Right hindlimb (tissue), 1 donor: ENCODE results near the gene S100PBP.

Experiments used
- DNase-seq: peaks from one replicate; pipeline ENCODE4 v3.0.0-alpha.2; 2018

Gene S100PBP

DNA sequence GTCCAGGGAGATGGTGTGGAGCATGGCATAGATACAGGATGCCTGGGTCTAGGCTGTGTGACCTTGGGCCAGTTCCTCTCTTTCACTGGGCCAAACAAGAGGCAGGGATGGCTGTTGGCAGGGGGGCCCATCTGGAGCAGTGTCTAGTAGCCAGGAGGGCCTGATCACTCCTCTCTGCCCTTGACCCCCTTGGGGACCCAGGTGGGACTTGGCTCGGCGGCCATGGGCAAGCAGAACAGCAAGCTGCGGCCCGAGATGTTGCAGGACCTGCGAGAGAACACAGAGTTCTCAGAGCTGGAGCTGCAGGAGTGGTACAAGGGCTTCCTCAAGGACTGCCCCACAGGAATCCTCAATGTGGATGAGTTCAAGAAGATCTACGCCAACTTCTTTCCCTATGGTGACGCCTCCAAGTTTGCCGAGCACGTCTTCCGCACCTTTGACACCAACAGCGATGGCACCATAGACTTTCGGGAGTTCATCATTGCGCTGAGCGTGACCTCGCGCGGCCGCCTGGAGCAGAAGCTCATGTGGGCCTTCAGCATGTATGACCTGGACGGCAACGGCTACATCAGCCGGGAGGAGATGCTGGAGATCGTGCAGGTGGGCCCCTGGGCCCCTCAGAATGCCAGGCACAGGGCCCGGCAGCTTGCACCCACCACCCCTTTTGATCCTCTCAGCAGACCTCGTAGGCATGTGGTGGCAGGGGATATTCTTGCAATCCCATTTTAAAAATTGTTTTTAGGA lies 71.4 kb downstream of the S100PBP start:
- DNase-seq: no peak

DNA sequence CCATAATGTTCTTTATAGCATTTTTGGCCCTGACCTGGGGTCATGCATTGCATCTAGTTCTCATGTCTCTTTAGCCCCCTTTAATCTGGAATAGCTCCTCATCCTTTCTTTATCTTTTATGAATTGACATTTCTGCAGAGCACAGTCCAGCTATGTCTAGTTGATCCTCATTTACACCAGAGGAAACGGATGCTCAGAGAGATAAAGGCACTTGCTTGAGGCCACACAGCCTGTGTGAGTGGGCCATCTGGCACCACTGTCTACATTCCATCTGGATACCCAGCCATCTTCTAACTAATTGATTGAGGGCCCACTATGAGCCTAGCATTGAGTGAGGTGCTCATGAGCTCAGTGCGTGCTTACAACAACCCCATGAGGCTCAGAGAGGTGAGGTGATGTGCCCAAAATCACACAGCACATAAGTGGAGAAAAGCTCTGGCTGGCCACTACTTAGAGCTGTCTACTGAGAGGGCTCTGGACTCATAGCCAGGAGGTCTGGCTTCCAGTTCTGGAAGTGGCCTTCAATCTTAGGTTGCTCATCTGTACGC lies 72.4 kb downstream of the S100PBP start:
- DNase-seq: no peak

DNA sequence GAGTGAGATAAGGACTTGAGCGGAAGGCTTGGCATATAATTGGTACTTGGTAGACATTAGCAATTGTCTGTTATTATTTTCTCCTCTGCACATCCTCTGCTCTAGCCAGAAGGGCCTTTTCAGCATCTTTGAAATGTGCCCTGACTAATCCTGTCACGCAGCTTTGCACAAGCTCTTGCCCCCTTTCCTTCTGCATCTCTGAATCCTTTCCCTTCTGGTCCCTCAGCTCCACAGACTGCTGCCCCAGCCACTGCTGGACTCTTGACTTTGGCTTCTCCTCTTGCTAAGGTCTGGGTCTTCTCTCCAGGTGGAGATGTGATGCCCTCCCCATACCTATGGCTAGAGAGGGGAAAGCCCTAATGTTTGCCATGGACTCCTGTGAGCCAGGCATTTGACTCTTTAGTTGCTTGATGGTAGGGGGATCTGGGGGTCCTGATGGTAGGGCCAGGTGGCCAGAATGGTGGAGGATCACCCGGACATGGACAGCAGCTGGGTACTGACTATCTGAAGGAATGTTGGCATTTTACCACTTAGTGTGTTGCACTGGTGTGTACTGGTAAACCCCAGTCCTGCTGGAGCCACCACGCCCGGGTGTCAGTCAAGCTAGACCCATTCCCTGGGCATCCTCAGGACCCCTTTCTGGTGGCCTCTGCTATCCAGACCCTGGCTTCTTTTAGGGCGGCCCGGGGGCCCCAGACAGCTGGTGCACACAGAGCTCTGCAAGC lies 73.2 kb downstream of the S100PBP start:
- no peak for DNase-seq

DNA sequence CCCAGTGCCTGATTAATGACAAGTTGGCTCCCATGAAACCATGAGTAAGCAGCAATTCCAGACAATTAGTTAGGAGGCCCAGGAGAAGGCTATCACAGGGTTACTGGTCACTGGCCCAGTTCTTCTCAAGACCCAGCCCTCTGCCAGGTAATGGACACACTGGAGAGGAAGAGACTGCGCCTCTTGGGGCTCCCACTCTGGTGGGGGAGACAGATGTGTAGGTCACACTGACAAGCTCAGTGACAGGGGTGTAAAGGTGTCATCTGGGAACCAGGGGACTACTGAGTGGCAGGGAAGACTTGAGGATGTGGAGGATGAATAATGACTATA lies 73.8 kb downstream of the S100PBP start:
- DNase-seq: no peak

- DNase-seq: no peak
Measured at GRCh38 chr1:32891630-32892029, 74.2 kb downstream of the S100PBP start.

GRCh38 chr1:32892368-32893197 lies 75.1 kb downstream of the S100PBP start:
- DNase-seq: peak; percentile 52

GRCh38 chr1:32893198-32894018 lies 76.0 kb downstream of the S100PBP start:
- peak; percentile 82 for DNase-seq

DNA sequence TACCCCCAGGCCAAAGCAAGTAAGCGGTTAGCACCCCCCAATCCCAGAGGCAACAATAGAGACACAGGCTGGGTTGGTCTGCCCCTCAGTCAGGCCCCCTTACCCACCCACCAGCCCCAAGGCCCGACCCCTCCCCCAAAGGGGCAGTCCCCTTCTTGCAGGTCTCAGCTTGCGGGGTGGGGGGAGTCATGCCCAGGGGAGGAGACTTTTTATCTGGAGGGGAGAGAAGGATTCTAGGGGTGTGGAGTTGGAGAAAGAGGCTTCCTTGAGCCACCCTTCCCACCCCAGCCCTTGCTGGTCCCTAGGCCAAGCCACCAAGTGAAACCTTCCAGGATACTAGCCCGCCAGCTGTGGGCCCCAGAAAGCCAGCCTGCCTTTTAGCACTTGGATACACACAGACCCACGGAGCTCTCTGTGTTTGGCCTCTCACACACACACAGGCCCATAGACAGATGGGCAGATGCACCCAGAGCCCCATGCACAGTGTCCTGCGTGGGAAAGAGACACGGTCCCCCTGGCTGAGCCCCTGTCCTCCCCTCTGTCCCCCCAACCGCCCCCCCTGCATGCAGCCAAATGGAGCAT lies 76.7 kb downstream of the S100PBP start:
- peak; percentile 52 for DNase-seq

GRCh38 chr1:32894681-32895080 lies 77.2 kb downstream of the S100PBP start:
- DNase-seq: no peak

DNA sequence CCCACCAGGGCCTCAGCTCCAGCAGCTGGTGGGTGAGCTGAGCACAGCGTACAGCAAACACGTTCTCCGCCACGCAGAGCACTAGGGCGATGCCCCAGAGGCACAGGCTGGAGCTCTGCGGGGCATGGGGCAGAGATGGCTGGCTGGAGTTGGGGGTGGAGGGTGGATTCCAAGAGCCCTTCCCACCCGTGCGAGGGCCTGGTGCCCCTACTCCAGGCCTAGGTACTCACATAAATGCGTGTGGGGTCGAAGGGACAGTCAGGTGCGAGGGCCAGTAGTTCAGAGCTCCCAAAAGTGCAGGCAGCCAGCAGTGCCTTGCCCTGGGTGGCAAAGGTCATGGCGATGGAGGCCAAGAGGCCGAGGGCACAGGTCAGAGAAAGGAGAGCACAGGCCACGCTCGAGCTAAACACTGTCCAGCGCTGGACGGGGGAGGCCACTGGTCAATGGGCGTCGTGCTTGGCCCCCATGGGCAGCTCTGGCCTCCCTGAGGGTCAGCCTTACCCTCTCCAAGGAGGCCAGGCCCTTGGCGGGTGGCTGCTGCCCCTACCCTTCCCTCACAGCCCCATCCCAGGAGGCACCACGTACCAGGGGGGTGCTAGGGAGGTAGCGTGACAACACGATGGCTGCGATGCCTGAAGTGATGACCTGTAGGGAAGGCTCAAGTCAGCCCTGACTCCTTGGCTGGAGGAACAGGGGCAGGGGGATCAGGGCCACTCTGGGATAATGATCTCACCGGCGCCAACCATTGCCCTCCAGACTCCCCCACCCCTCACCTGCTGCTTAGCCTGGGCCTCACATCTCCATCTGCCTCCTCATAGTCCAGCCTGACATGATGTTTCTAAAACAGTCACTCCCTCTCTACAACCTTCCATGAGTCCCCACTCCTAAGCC lies 78.1 kb downstream of the S100PBP start:
- DNase-seq: no peak

- DNase-seq: no peak
Measured at GRCh38 chr1:32896451-32896850, 79.0 kb downstream of the S100PBP start.

DNA sequence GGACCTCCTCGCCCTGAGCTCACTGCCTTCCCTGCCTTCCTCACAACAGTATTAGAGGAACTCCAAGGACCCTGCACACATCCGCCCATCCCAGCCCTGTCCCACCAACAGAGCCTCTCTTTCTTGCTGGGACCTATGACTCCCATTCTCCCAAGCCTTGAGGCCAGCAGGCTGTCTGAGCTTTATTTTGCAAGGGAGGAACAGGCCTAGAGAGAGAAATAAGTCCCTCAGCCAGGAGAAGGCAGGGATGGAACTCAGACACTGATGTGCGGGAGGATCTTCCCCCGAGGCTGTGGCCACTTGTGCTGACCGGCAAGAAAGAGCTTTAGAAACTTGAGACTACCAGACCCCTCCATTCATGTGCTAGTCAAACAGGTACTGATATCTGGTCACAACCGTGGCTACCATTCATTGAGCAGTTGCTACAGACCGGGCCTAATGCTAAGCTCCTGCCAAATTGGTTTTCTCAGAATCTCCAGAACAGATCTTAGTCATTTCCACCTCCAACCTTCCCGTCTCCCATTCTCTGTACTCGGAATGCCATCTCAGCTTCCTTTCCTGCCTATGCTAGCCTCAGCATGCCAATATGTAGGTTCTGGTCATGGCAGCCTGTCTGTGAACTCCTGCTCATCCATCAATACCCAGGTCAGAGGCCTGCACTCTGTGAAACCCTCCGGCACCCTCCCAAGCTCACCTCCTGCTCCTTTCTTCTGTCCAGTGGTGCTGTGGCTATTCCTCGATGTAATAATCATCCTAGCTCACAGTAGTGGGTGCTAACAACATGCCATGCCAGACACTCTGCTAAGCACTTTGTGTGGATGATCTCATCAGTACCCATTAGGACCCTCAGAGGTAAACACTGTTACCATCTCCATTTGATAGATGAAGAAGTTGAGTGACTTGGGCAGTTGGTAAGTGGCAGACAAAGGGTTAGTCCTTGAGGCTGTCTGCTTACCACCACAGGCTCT lies 79.9 kb downstream of the S100PBP start:
- DNase-seq: no peak

DNA sequence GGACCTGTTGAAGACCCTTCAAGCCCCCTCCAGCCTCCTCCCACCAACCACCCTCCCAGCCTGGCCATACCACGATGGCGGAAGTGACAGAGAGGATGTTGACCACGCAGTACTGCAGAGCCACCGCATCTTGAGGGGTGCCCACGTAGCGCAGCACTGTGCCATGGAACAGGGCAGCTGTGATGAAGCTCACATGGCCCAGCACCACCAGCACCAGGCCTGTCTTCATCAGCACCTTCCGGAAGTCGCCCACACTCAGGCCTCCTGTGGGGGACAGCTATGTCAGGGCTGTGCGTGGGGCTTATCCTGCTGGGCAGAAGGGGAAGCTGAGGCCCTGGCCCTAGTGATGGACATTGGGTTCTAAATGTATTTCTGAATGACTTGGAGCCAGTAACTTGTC lies 80.6 kb downstream of the S100PBP start:
- DNase-seq: no peak

GRCh38 chr1:32898958-32899357 lies 81.5 kb downstream of the S100PBP start:
- DNase-seq: no peak

DNA sequence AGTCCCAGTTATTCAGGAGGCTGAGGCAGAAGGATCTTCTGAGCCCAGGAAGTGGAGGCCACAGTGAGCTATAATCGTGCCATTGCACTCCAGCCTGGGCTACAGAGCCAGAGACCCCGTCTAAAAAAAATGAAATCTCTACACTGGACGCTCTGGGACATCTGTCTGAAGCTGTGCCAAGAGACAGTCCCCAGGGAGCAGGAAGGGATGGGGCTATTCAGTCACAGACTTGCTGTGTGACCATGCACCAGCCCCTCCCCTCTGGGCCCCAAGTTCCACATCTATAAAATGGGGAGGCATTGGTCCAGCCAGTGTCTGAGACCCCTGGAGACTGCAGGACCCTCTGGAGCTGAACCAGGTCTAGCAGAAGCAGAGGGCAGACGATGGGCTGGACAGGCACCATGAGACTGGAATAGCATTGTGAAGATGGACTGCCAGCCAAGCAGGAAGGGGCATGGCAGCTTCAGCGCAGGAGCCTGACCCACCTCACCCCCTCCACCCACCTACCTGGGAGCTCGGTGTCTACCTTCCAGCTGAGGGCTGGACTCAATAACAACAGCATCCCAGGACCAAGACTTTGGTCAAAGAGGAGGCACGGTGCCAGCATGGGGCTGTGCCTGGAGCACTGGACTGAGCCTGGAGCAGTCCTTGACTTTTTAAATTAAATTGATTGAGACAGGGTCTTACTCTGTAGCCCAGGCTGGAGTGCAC lies 82.3 kb downstream of the S100PBP start:
- no peak for DNase-seq

GRCh38 chr1:32900371-32900955 lies 83.0 kb downstream of the S100PBP start:
- no peak for DNase-seq

DNA sequence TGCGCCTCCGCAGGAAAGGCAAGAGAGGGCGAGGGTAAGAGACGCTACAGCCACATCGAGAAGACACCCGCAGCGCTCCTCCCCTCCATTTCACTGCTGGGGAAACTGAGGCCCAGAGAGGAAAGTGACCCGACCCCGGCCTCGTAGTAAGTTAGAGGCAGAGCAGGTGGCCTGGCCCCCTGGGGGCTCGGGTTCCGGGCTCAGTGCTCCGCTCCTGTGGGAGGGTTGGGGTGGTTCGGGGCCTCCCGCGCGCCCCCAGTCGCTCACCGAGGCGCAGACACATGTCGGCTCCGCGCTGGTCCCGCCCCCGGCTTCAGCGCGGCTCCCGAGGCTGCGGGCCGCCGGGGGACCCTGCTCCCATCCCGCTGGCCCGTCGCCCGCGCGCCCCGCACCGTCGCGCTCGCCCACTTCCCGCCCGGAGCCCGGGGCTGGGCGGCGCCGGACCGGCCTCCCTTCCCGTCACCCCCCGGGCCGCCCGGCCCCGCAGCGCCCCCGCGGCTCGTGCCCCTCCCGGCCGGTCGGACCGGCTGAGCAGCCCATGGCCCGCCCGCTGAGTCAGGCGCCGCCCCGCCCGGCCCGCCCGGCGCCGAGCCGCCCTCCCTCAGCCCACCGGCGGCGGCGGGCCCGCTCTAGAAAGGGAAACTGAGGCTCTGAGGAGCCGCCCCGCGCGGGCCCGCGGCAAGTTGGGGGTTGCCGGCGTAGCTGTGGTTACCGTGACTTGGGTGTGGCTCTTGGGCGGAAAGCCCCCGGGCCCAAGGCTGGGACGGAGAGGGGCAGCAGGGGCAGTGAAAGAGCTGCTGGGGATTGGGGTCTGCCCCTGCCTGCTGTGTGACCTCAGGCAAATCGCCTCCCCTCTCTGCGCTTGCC lies 83.7 kb downstream of the S100PBP start, which contains the start of gene TMEM54:
TMEM54 (minus strand) TSS at position 434 of the 867 bp plus-strand sequence; CDS start at position 283, 151 bp downstream.
- peak; percentile 53 for DNase-seq
